HEK293T (cell line): ENCODE data around the gene BDKRB1.

Source experiments
- CTCF ChIA-PET: fragments of 350-600 bp; formaldehyde crosslinking; extraction: SDS; loops from one replicate; lab custom pipeline; 2021; ENCODE audit warnings: antibody characterized with exemption, inconsistent platforms; lab: Yijun Ruan, JAX
- POLR2A ChIA-PET: fragments of 350-600 bp; formaldehyde crosslinking; extraction: SDS; loops from one replicate; lab custom pipeline; 2020; ENCODE audit warnings: antibody characterized with exemption, inconsistent platforms; lab: Yijun Ruan, JAX
- DNase-seq: peaks from one replicate; pipeline ENCODE4 v3.0.0; 2012; ENCODE audit warnings: mixed read lengths; ENCODE audit errors: extremely low spot score
- ARNT ChIP-seq: fragments of 450-650 bp; IDR thresholded peaks from 2 replicates; pipeline ENCODE4 v1.6.1; 2017; ENCODE audit warnings: mild to moderate bottlenecking
- BHLHE40 ChIP-seq: fragments of 450-650 bp; IDR thresholded peaks from 2 replicates; pipeline ENCODE4 v1.6.1; 2016; ENCODE audit warnings: mild to moderate bottlenecking, moderate library complexity, borderline replicate concordance
- CTBP1 ChIP-seq: fragments of 450-650 bp; IDR thresholded peaks from 2 replicates; pipeline ENCODE4 v1.6.1; 2016; ENCODE audit warnings: borderline replicate concordance
- ELF4 ChIP-seq: fragments of 450-650 bp; IDR thresholded peaks from 2 replicates; pipeline ENCODE4 v1.6.1; 2017; ENCODE audit warnings: antibody characterized with exemption
- FOXA1 ChIP-seq: fragments of 450-650 bp; IDR thresholded peaks from 2 replicates; pipeline ENCODE4 v1.6.1; 2016; ENCODE audit warnings: mild to moderate bottlenecking
- FOXK2 ChIP-seq: fragments of 450-650 bp; IDR thresholded peaks from 2 replicates; pipeline ENCODE4 v1.6.1; 2016; ENCODE audit warnings: mild to moderate bottlenecking
- FOXM1 ChIP-seq: fragments of 450-650 bp; IDR thresholded peaks from 2 replicates; pipeline ENCODE4 v1.6.1; 2017; ENCODE audit warnings: mild to moderate bottlenecking, borderline replicate concordance
- HDGF ChIP-seq: fragments of 450-650 bp; IDR thresholded peaks from 2 replicates; pipeline ENCODE4 v1.6.1; 2017; ENCODE audit warnings: antibody characterized with exemption, borderline replicate concordance
- L3MBTL2 ChIP-seq: fragments of 450-650 bp; conservative IDR thresholded peaks from 2 replicates; pipeline ENCODE4 v1.6.1; 2016; ENCODE audit warnings: mild to moderate bottlenecking
- LEF1 ChIP-seq: fragments of 450-650 bp; IDR thresholded peaks from 2 replicates; pipeline ENCODE4 v1.6.1; 2017; ENCODE audit warnings: mild to moderate bottlenecking, borderline replicate concordance
- NFRKB ChIP-seq: fragments of 450-650 bp; IDR thresholded peaks from 2 replicates; pipeline ENCODE4 v1.6.1; 2016; ENCODE audit warnings: mild to moderate bottlenecking, moderate library complexity
- PKNOX1 ChIP-seq: fragments of 450-650 bp; IDR thresholded peaks from 2 replicates; pipeline ENCODE4 v1.6.1; 2016
- SP1 ChIP-seq: fragments of 450-650 bp; IDR thresholded peaks from 2 replicates; pipeline ENCODE4 v1.6.1; 2017
- SUZ12 ChIP-seq: fragments of 450-650 bp; IDR thresholded peaks from 2 replicates; pipeline ENCODE4 v1.6.1; 2016; ENCODE audit warnings: mild to moderate bottlenecking
- TARDBP ChIP-seq: fragments of 450-650 bp; IDR thresholded peaks from 2 replicates; pipeline ENCODE4 v1.6.1; 2016
- ZNF384 ChIP-seq: fragments of 450-650 bp; IDR thresholded peaks from 2 replicates; pipeline ENCODE4 v1.6.1; 2016

BDKRB1 gene

DNA sequence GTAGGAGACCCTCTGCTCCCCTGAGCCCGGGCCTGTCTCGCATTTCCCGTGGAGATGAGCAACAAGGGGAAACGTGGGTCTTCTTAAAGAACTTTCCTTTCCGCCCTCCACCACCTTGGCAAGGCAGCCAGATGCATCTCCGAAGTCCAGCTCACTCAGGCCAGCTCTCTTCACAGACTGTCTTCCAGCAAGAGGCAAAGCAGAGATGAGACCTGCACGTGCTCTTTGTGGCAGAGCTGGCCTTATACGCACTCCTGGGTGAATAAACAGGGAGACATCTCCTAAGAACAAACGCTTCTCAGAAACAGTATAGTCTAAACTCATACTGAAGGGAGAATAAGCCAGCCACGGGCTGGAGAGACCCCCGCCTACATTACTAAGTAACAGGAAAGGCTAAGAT, 1.3 kb upstream of the BDKRB1 start:
- ChIA-PET POLR2A (no interaction called here), CTCF (no interaction called here)
- no peak for DNase-seq
- no peak for TF ChIP-seq LEF1
- no peak for TF ChIP-seq SUZ12
- TF ChIP-seq FOXM1, result no peak
- no peak for TF ChIP-seq FOXK2
- no peak for TF ChIP-seq ZNF384
- no peak for TF ChIP-seq TARDBP
- TF ChIP-seq HDGF, result no peak
- no peak for TF ChIP-seq ARNT
- no peak for TF ChIP-seq SP1
- TF ChIP-seq NFRKB, result no peak
- TF ChIP-seq FOXA1, result no peak
- no peak for TF ChIP-seq ELF4
- no peak for TF ChIP-seq L3MBTL2
- TF ChIP-seq BHLHE40, result no peak
- no peak for TF ChIP-seq CTBP1
- no peak for TF ChIP-seq PKNOX1

GRCh38 chr14:96256407-96256806, 397 bp downstream of the BDKRB1 start:
- no peak for TF ChIP-seq NFRKB
- TF ChIP-seq LEF1, result no peak
- no peak for TF ChIP-seq FOXA1
- POLR2A ChIA-PET, result no interaction called here
- no peak for DNase-seq
- CTCF ChIA-PET, result no interaction called here

- ChIA-PET POLR2A (no interaction called here), CTCF (no interaction called here)
- TF ChIP-seq NFRKB (no peak), FOXK2 (no peak), ELF4 (no peak), TARDBP (no peak), BHLHE40 (no peak), ZNF384 (no peak), PKNOX1 (no peak), CTBP1 (no peak), FOXA1 (no peak), L3MBTL2 (no peak), ARNT (no peak)
- no peak for DNase-seq
These were observed 1.0 kb downstream of the BDKRB1 start for GRCh38 chr14:96257056-96257455.

GRCh38 chr14:96257900-96258299, 1.9 kb downstream of the BDKRB1 start:
- CTCF ChIA-PET, result no interaction called here
- POLR2A ChIA-PET, result no interaction called here
- TF ChIP-seq BHLHE40, result no peak
- TF ChIP-seq SP1, result no peak
- no peak for TF ChIP-seq LEF1
- no peak for TF ChIP-seq FOXA1
- TF ChIP-seq HDGF, result no peak
- no peak for TF ChIP-seq CTBP1
- no peak for TF ChIP-seq FOXM1
- no peak for TF ChIP-seq ARNT
- TF ChIP-seq TARDBP, result no peak
- no peak for TF ChIP-seq SUZ12
- DNase-seq, result no peak

GRCh38 chr14:96260341-96260821, 4.4 kb downstream of the BDKRB1 start:
- ChIA-PET CTCF (no interaction called here), POLR2A (no interaction called here)
- DNase-seq, result no peak
- no peak for TF ChIP-seq FOXM1
- TF ChIP-seq L3MBTL2, result no peak
- no peak for TF ChIP-seq ZNF384
- no peak for TF ChIP-seq HDGF
- TF ChIP-seq ARNT, result no peak

GRCh38 chr14:96261053-96261452, 5.0 kb downstream of the BDKRB1 start:
- POLR2A ChIA-PET, result interaction anchor here (1.5 kb wide), 1 partner anchor 17 kb away, joined by 3 read pairs; no protein-coding TSS in a partner anchor
- CTCF ChIA-PET, result no interaction called here
- TF ChIP-seq FOXA1, result no peak
- TF ChIP-seq FOXM1, result no peak
- TF ChIP-seq PKNOX1, result no peak
- TF ChIP-seq TARDBP, result no peak
- no peak for TF ChIP-seq L3MBTL2
- TF ChIP-seq CTBP1, result no peak
- no peak for TF ChIP-seq ELF4
- no peak for TF ChIP-seq HDGF
- TF ChIP-seq BHLHE40, result no peak
- no peak for TF ChIP-seq ZNF384
- TF ChIP-seq NFRKB, result no peak
- TF ChIP-seq SUZ12, result no peak
- TF ChIP-seq FOXK2, result no peak
- no peak for TF ChIP-seq ARNT
- TF ChIP-seq LEF1, result no peak
- DNase-seq, result no peak
